ENCODE measurements around the gene AIRE.
"Not testable (repeated sequence)": the region's sequence is repeated elsewhere in the genome, so short reads cannot be mapped to it uniquely, and the experiment has no call there.

AIRE gene

DNA sequence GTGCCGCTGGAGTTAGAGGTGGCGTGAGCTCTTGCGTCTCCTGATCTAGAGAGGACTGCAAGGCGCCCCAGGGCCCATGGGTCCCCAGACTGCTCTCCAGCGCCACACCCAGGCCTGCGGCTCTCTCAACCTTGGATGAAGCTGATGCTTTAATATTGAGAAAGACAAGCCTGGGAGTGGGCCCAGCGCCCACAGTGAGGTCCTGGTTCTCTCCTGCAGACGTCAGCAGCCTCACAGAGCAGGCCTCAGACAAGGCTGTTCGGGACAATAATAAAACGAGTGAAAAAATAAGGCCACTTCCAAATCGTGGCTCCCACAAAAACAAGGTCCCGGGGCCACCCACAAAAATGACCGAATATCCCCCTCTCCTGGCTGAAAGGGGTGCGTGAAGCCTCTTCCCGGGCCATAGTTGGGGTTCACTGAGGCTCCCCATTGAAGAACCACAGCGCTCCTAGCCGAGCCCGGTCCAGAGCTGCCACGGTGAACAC, 18.0 kb upstream of the AIRE start:
- peak; percentile 13 to 23 for DNase-seq

DNA sequence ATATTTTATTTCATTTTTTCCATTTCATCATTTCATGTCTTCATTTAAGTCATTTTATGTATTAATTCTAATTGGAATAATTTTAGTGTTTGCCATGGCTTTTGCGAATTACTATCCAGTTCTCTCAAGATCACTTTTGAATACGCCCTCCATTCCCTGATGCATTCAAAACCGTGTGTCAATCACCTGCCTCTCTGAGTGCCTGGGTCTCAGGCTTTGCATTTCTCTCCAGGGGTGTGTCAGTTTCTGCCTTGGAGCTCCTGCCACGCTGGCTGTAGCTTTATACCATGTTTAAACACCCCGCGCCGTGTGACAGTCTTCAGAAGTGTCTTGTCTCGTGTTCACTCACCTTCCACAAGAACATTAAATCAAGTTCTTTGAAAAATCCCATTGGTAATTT, 16.6 kb upstream of the AIRE start:
- DNase-seq, result no peak

DNA sequence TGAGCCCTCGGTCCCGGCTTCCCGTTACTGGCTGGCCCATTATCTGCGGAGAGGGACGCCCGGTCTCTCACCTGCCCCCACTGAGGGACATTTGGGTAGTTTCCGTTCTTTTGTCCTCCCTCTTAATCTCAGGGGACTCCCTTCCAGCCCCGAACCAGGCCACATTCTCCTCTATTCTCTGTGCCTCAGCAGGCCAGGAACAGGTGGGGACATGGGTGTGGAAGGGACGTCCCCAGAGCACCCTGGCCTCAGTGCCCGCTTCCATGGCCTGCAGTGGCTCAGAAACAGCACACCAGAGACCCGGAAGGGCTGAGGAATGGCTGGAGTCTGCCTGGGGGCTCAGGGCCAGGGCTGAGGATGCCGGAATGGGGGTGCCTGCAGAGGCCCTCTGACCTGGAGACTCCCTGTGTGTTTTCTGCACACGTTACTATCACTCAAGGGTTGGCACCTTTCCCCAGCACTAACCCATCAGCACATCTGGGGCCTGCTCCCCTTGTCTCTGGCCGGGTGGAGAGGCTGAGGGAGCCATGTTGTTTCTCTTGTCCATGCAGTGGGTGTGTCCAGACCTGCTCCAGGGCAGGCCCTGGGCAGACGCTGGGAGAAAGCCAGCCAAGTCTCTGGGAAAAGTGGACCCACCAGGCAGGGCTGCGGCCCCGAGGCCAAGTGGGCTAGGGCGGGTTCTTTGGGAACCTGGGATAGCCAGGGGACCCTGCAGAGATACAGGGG, 14.0 kb upstream of the AIRE start:
- no peak for DNase-seq

DNA sequence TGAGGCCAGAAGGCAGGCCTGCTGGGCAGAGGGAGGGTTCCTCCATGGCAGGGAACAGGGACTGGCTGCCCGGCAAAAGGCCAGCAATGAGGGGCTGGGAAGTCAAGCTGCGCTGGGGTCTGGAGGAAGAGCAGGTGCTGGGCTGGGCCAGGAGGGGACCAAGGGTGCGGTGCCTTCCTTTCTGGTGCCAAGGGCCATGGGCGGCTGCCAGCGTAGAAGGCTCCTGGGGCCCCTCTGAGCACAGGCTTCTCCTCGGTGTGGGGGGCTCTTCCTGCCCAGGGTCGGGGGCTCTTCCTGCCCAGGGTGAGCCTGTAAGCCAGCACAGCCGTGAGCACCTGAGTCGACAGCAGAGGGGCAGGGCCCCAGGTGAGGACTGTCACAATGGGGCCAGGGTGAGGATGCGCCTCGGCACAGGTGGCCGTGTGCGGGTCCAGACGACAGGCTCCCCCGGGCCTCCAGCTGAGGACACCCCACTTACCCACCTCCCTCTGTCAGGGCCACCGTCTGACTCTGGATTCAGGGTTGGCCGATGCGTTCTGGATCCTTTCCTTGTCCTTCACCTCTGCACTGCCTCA, 13.3 kb upstream of the AIRE start:
- no peak for DNase-seq

DNA sequence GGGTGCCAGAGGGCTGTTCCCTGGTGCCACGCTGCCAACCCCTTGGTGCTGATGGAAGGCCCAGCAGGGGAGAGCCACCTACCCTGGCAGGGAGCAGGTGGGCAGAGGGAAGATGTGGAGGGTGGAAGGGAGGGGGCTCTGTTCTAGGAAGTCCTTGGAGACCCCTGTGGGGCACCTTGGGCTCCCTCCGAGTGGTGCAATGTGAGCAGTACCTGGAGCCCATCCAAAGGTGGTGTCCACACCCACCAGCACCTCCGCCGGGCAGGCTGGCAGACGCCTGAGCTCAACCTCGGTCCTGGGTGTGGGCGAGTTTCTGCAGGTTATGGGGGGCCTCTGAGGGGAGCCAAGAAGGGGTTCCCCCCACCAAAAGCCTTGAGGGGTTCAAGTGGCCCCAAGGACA, 12.6 kb upstream of the AIRE start:
- no peak for DNase-seq

DNA sequence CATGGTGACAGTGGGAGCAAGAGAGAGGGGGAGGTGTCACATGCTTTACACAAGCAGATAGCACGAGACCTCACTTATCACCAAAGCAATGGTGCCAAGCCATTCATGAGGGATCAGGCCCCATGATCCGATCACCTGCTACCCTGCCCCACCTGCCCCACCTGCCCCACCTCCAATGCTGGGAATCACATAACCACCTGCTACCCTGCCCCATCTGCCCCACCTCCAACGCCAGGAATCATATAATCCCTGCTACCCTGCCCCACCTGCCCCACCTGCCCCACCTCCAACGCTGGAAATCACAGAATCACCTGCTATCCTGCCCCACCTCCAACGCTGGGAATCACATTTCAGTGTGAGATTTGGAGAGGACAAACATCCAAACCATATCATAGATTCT, 10.6 kb upstream of the AIRE start:
- DNase-seq, result no peak

DNA sequence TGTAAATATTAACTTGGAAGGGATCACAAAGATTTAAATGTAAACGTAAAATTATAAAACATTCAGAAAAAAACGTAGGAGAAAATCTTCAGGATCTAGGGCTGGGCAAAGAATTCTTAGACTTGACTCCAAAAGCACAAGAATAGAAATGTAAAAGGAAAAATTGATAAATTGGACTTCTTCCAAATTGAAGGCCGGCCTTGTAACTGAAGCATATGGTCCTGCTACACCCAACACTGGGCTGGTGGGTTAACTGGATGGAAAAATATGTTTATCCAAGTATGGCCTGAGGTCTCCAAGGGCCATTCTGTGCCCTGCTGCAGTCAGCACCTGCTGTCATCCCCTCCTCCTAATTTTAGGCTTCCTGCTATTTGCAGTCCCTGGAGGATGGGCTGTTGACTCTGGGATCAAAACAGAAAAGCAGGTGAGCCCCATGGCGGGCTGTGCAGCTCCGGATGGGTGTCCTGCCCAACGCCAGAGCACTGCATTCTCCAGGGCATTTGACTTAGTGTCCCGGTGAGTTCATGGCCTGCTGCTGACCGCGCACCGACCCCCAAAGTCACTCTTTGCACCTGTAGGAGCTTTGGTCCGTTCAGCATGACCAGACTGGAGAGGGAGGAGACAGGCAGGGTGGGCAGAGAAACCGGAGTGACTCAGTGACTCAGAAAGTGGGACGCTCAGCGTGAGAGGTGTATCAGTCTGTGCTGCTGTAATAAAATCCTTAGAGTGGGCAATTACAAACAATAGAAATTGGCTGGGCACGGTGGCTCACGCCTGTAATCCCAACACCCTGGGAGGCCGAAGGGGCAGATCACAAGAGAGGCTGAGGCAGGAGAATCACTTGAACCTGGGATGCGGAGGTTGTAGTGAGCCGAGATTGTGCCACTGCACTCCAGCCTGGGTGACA, 6.1 kb upstream of the AIRE start:
- DNase-seq, result no peak

DNA sequence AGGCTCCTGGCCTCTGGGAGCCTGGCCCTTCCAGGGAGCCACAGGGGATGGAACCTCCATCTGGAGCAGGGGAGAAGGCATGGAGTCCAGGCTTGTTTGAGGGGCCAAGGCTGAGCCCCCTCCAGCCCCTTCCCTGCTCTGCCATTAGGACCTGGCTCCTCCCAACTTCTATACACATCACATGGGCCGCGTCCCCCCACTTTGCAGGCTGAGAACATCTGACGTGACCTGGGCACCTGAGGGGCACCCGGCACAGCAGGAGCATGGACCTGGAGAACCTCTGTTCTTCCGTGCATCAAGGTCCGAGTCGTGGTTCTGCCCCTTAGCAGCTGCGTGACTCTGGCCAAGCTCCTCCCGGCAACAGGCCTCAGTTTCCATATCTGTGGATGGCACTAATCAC, 3.9 kb upstream of the AIRE start:
- no peak for DNase-seq

DNA sequence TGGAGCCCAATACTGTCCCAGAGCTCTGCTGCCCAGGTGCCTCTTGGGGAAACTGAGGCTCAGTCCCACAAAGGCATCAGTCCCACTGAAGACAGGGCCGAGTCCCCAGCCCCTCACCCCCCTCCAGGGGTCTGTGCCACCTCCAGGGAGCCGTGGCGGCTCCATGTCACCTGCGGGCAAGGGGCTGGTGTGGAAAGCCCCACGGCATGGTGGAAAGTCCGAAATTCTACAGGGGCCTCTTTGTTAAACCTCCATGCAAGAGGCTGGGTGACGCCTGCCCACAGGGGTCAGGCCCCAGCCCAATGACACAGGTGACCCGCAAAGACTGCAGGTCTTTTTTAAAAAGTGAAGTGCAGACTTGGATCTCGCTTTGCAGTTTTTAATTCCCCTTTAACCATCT, 3.3 kb upstream of the AIRE start:
- DNase-seq, result no peak

DNA sequence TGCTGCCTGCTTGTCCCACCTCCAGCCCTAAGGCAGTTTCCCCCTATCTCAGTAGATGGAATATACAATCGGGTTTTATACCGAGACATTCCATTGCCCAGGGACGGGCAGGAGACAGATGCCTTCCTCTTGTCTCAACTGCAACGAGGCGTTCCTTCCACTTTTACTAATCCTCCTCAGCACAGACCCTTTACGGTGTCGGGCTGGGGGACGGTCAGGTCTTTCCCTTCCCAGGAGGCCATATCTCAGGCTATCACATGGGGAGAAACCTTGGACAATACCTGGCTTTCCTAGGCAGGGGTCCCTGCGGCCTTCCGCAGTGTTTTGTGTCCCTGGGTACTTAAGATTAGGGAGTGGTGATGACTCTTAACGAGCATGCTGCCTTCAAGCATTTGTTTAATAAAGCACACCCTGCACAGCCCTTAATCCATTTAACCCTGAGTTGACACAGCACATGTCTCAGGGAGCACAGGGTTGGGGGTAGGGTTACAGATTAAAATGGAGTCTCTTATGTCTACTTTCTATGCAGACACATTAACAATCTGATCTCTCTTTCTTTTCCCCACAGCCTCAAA, 2.4 kb upstream of the AIRE start:
- DNase-seq, result not testable (repeated sequence)

DNA sequence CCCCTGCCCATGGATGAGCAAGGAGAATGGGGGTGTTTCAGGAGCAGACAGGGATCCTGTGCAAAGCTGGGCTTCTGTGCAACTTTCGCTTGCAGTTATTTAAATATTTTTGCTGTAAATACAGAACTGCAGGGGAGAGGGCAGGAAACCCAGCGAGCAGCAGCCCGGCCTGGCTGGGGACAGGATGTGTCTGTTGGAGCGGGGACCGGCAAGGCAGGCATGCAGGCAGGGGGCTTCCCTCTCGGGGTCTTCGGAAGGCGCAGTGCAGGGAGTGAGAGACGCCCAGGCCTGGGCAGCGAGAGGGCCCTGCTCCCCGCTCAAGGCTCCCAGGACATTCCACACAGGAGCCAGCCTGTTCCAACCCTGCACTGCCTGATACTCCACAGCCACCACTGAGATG, 1.7 kb upstream of the AIRE start:
- no peak for DNase-seq

DNA sequence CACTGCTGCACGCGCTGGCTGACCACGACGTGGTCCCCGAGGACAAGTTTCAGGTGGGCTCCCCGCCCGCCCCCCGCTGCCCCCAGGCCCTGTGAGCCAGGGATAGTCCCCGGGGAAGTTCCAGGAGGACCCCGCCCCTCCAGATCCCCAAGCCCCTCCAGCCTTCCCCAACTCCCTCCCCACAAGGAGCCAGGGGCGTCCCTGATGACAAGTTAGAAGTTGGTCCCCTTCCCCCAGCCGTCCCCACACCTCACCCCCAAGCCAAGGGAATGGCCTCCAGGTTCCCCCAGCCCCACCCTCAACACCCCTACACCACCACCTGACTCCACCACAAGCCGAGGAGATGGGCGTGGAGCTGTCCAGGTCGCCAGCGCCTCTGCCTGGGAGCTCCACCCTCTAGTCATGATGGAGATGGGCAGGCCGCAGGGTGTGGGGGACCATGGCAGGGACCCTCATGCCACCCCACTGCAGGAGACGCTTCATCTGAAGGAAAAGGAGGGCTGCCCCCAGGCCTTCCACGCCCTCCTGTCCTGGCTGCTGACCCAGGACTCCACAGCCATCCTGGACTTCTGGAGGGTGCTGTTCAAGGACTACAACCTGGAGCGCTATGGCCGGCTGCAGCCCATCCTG, 525 bp downstream of the AIRE start:
- DNase-seq, result no peak

DNA sequence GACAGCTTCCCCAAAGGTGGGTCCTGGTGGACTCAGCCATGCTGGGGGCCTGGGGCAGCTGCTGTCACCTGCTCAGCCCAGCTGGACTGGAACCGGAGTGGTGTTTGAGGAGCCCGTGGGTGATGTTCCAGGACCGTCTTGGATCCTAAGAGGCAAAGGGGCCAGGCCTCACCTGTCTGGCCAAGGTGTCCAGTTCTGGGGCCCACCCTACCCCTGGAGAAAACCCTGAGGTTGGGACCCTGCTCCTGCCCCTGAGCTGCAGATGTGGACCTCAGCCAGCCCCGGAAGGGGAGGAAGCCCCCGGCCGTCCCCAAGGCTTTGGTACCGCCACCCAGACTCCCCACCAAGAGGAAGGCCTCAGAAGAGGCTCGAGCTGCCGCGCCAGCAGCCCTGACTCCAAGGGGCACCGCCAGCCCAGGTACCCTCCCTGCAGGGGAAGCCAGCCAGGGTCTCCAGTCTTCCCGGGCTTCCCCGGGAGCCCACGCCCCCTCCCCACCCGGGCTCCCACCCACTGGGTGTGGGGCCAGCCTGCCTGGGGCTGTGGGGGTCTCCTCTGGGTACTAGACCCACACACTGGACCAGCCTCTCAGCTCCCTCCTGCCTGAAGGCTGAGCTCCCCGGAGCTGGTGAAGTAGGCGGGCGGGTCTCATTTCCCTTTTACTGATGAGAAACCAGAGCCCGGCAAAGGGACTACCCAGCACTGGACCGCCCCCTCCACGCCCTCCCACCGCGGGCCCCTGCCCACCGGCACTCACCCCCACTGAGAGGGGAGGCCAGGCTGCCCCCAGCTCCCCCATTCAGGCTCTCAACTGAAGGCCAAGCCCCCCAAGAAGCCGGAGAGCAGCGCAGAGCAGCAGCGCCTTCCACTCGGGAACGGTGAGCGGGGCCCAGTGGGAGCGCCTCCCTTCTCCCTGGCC, 1.3 kb downstream of the AIRE start:
- DNase-seq, result peak in 1 of 2 donors; percentile 50

DNA sequence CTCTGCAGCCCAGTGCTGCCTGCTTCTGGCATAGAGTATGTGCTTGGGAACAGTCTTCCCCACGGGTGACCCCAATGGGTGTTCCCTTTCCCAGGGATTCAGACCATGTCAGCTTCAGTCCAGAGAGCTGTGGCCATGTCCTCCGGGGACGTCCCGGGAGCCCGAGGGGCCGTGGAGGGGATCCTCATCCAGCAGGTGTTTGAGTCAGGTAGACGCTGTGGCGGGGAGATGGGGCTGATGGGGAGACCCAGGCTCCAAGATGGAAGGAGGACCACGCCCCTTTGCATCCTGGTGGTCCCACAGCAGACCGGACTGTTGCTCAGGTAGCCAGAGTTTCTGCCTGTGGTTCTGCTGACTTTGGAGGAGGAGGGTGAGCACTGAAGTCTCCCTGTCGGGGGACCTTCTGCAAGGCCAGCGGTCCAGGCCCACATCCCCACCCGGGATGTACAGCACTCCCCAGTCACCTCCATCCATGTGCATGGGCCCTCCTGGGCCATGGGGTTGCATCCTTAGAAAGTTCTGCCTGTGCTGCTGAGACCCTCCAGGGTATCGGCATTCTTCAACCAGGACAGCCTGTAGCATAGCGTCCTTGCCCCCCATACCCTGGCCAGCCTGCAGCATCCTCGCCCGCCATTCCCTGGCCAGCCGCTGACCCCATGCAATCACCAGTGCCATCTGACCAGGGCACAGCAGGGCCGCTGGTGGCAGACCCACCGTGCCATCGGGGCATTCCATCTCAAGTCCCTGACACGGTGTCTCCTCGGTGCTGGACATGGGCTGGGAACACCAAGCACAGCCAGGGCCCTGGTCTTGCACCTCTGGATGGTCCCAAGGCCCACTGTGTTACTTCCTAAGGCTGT, 2.8 kb downstream of the AIRE start:
- no peak for DNase-seq

DNA sequence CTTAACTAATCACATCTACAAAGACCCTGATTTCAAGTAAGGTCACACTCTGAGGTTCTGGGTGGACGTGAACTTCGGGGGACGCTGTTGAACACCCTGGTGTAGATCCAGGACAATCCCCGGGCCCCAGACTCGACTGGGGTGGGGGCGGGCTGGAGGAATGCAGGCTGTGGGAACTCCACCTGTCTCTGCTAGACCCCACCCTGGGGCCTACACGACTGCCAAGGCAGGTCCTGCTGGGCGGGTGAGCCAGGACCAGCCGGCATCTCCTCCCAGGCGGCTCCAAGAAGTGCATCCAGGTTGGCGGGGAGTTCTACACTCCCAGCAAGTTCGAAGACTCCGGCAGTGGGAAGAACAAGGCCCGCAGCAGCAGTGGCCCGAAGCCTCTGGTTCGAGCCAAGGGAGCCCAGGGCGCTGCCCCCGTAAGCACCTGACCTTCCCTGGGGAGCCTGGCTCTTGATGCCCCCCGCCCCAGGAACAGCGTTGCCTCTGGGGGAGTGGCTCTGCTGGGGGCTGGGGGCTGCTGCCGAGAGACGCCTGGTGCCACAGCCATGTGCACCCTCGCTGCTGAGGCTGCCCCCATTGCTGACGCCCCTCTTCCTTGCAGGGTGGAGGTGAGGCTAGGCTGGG, 3.8 kb downstream of the AIRE start:
- DNase-seq, result no peak

DNA sequence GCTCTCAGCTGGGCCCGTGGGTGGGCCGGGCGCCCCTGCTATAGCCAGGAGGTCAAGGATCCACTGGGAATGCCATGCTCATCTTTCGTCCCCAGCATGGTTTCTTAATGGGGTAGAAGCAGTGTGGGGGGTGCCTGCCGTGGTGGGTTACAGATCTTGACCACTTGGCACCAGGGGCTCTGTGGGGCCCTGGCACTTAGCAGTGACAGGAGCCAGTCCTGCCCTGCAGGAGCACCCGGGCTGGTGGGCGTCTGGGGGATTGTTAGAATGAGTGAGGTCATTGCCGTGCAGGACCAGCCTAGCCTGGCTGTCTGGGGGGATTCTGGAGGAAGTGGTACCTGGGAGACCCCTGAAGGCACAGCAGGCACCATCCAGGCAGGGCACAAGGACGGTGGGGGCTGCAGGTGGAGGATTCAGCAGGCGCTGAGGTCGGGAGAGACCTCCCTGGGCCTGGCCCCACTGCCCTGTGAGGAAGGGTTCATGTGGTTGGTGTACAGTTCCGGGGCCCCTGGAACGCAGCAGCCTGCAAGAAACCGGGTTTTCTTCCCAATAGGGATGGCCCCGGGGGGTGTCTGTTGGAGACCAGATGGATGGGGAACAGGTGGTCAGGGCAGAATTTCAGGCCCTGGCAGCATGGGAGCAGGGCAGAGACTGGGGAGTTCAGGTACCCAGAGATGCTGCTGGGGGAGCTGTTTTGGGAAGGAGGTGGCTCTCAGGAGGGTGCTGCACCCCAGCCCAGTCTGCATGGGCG, 4.8 kb downstream of the AIRE start:
- no peak for DNase-seq

DNA sequence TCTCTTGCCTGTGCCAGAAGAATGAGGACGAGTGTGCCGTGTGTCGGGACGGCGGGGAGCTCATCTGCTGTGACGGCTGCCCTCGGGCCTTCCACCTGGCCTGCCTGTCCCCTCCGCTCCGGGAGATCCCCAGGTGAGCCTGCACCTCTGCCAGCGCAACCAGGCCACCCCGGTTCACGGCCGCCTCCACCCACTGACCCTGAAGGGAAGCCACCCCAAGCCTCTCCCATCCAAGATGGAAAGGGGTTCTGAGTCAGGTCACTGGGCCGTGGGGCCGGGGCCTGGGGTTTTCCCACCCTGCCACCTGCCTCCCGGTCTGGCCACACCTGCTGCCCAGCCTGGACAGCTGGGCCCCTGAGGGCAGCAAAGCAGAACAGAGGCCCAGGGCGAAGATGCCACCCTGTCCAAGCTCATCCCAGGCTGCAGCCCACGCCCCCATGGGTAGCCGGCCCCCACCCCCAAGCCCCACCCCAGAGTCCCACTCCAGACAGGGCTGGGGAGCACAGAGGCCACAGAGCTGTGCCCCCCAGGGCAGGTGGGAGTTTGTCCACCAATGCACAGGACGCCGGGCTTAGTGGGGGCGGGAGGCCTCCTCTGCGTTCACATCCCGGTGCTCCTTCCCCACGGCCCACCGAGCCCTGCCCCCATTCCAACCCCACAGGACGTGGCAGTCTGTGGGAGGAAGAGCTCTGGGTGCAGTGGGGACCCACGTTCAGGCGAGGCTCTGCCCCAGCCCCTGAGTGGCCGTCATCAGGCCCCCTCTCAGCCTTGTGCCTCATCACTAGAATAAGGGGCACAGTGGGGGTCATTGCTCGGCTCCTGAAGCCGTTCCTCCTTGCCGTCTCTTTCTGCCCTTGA, 5.6 kb downstream of the AIRE start:
- DNase-seq, result no peak
